Ovary (tissue), 3 donors: ENCODE data around the gene NUBP2.

ENCODE experiments used
- POLR2A ChIP-seq: fragments of 450-650 bp; IDR thresholded peaks from one replicate; pipeline ENCODE4 v1.6.1; 2017; ENCODE audit warnings: antibody characterized with exemption, mild to moderate bottlenecking, moderate library complexity
- TF ChIP-seq, protein P1 (sequence below), 3 donors: fragments of 450-650 bp in 2 of 3; fragments of 200-600 bp in 1 of 3; IDR thresholded peaks; one replicate each; pipeline versions ENCODE4 v1.5.1 to v1.8.0; 2016 to 2022; ENCODE audit warnings: antibody characterized with exemption in 3 of 3, mild to moderate bottlenecking in 1 of 3
- donor health status: DM: no; HTN: no; CAD: no.

DNA sequence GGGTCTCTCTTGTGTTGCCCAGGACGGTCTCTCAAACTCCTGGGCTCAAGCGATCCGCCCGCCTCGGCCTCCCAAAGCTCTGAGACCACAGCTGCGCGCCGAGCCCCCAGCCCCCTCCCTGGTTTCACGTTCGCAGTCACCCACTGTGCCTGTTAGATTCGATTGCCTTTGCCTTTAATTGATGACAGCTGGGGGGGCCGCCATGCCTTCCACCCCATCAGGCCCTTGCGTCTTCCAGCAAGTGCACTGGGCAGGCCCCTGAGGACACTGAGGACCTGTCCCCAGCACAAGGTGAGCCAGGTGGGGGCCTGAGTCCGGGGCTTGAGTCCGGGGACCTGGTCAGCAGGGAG is 7.5 kb downstream of the NUBP2 start:
- TF ChIP-seq, protein P1, sequence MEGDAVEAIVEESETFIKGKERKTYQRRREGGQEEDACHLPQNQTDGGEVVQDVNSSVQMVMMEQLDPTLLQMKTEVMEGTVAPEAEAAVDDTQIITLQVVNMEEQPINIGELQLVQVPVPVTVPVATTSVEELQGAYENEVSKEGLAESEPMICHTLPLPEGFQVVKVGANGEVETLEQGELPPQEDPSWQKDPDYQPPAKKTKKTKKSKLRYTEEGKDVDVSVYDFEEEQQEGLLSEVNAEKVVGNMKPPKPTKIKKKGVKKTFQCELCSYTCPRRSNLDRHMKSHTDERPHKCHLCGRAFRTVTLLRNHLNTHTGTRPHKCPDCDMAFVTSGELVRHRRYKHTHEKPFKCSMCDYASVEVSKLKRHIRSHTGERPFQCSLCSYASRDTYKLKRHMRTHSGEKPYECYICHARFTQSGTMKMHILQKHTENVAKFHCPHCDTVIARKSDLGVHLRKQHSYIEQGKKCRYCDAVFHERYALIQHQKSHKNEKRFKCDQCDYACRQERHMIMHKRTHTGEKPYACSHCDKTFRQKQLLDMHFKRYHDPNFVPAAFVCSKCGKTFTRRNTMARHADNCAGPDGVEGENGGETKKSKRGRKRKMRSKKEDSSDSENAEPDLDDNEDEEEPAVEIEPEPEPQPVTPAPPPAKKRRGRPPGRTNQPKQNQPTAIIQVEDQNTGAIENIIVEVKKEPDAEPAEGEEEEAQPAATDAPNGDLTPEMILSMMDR (IDR thresholded peaks at IDR 0.05), result no peak
- TF ChIP-seq POLR2A, result no peak
